Stimulated activated CD8-positive, alpha-beta memory T cell treated with anti-CD3 and anti-CD28 coated beads, Interleukin-15, amount 100 ng/mL, for 48 hours (primary cell): ENCODE results near the gene DSG3.

ENCODE experiments used
- DNase-seq, 2 donors: peaks; one replicate each; pipeline ENCODE4 v3.0.0-alpha.2; 2020; ENCODE audit warnings: low read depth in 2 of 2

The DSG3 gene

GRCh38 chr18:31447530-31448191, at the start of gene DSG3:
DSG3 (plus strand) TSS chr18:31447741; CDS start chr18:31447878, 137 bp downstream.
- DNase-seq: no peak

DNA sequence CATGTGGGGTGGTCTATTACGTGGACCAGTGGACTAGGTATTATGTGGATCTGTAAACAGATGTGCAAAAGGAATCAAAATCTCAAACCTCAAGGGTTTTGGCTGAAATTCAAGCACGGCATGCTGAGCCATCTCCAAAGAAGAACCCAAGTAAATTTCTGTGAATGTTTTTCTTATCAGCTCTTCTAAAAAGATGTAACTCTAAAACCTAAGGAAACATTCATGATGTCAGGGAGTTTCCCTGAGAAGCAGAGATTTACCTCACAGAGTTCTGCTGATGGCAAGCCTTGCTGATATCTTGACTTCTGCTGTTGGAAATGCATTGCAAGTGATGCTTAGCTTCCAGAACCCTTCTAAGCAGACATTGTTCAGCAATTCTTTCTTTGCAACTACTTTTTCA, 49.4 kb upstream of the DSG3 start:
- no peak for DNase-seq

- no peak for DNase-seq
Measured at GRCh38 chr18:31399306-31400032, 48.1 kb upstream of the DSG3 start.

DNA sequence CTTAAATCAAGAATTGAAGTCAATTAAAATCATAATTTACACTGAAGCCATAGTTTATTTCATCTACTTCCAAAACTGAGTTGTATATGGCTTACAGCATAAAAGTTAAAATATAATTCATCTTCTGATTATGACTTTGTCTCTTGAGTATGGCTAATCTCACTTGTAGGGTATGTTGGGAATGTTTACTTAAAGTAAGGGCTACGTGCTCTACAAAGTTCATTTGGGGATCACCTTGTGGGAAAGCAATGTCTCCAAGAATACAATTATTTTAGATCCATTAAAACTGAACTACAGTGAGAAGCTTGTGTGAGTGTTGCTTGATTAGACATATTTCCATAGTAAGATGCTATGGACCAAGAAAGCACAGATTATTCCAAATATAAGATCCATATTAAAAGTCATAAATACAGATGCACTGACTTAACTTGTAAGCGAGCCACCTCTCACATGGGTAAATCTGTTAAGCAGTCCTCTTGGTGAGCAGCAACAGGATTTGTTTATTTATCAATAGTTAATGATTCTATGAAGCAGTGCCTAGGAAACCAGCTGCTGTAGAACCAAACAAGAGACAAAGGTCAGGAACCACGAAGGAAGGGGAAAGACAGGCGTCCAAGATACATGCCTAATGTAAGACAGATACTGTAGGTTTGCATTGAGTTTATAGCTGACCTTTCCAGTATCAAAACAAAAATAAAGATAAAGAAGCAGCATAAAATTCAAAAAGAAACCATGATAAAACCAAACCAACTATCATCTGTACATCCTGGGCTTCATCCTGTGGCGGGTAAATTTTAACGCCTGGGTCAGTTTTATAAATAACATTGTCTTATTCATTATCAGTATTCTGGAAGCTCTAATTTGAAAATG, 46.1 kb upstream of the DSG3 start:
- no peak for DNase-seq

GRCh38 chr18:31402026-31402373, 45.5 kb upstream of the DSG3 start:
- DNase-seq: no peak

GRCh38 chr18:31403409-31403808, 44.1 kb upstream of the DSG3 start:
- no peak for DNase-seq

GRCh38 chr18:31407649-31408048, 39.9 kb upstream of the DSG3 start:
- DNase-seq: no peak

- no peak for DNase-seq
Measured at GRCh38 chr18:31409276-31409675, 38.3 kb upstream of the DSG3 start.

DNA sequence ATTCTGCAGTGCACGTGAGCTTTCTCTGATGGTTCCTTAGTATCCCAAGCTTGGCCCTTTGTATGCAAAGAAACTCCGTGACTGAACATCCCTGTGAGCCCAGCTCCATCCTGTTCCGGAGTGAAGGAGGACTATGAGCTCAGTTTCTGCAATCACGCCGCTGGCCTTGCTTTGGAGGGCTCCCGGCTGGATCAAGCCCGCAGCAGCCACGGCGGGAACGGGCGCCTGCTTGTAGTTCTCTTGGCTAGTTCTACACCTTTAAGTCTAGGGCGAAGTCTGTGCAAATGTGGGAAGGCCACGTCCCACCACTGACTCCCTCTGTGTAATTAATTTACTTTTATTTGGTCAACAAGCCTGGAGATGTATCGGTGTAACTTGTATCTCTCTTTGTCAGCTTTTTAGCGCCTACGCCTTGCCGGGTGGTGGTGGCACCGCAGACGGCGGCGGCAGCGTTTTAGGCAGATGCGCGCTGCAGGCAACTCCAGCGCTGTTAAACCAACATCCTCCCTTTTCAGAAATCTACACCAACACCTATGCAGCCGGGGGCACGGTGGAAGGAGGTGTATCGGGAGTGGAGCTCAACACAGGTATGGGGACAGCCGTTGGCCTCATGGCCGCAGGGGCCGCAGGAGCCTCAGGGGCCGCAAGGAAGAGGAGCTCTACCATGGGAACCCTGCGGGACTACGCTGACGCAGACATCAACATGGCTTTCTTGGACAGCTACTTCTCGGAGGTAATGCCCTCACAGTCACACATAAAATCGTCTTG, 36.6 kb upstream of the DSG3 start:
- DNase-seq: no peak

DNA sequence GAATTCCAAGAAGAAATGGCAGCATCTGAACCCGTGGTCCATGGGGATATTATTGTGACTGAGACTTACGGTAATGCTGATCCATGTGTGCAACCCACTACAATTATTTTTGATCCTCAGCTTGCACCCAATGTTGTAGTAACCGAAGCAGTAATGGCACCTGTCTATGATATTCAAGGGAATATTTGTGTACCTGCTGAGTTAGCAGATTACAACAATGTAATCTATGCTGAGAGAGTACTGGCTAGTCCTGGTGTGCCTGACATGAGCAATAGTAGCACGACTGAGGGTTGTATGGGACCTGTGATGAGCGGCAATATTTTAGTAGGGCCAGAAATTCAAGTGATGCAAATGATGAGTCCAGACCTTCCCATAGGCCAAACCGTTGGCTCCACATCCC, 34.4 kb upstream of the DSG3 start:
- DNase-seq: no peak

GRCh38 chr18:31417850-31418249, 29.7 kb upstream of the DSG3 start:
- no peak for DNase-seq

GRCh38 chr18:31419457-31419932, 28.0 kb upstream of the DSG3 start:
- no peak for DNase-seq

- no peak for DNase-seq
Measured at GRCh38 chr18:31420032-31420431, 27.5 kb upstream of the DSG3 start.

DNA sequence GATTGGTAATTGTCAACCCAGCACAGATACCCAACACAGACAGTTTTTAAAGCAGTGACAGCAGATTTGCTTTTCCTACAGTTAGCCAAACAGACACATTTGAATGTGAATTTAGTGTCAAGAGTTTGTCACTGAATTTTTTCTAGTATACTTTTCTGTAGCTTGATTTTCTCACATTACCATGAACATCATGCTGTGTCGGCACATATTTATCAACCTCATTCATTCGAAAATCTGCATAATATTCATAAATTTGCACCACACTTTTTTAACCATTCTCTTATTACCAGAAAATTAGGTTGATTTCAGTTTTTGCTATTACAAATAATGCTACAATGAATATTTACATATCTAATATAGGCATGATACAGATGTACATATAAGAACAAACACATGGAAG, 27.0 kb upstream of the DSG3 start:
- DNase-seq: no peak

DNA sequence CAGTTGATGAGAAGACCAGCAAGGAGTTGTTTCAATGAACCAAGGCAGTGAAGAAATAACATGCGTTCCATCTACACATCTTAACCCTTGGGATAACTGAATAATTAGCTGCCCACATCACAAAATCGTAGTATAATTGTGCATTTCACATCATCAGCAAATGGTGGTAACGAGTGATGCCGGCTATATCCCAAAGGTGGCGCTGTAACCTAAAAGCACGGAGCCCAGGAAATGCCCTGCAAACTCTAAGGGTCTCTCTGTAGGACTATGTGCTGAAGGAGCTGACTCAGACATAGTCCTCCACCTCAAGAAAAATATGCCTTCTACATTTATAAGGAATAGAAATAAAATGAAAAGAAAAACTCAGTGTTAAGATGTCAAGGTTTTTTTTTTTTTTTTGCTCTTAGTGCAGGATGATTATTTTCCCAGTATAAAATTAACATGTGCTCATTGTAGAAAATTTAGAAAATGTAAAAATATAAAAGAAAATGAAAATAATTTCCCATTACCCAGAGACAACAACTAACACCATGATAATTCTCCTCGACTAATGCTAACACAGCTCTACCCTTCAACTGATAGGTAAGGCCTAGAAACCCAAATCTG, 23.1 kb upstream of the DSG3 start:
- DNase-seq: no peak

DNA sequence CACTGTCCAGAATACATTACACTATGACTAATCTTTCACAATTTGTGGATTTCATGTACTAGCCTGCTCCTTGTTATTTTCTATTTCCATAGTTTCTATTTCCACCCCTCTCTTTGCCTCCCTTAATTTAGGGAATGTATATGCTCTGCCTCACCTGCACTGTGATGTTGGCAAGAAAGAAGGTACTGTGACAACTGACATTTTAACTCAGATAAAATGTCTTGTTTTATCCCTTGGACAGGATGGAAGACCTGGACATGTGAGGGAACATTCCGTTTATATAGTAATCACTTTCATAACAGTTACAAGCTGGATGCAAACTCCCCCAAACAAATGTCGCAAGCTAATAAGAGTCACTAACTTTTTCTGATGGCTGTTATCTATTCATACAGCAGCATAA, 21.5 kb upstream of the DSG3 start:
- DNase-seq: no peak

DNA sequence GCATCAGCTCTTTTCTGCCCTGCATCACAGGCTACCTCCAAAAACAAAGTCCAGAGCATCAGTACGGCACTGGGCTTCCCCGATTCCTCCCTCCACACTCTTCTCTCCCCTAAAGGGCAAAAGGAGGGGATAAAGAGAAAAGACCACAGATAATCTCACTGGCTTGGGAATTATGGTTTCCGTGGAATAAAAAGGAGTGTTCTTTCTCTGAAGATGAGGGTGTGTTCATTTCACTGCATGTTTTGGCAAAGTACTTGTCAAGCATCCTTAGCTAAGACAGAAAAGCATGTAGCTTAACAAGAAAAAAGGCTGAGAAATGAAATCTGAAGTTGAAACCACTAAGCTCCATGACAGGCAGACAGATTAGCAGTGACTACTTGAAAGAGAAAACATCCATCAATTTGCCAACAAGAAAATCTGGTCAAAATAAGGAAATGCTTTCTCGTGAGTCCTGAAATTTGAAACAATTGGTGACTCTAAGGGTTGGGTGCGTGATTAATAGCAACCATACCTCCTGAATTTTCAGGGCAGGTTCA, 20.6 kb upstream of the DSG3 start:
- DNase-seq: no peak

GRCh38 chr18:31428211-31428610, 19.3 kb upstream of the DSG3 start:
- DNase-seq: no peak

- DNase-seq: no peak
Measured at GRCh38 chr18:31429623-31430022, 17.9 kb upstream of the DSG3 start.

DNA sequence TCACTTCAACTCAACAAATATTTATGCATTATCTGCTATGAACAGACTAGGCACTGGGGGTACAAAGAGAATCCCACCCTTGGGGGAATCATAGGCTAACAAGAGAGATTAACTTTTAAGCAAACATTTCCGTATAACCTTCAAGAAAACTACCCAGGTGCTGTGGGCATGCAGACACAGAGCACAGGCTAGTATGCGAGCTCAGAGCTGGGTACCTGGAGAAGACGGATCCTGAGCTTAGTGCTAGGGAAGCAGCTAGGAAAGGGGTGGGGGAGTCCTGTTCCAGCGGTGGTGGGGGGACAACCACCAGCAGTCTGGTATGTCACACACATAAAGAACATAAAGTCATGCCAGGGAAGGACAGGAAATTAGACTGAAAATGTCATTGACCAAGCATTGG, 17.5 kb upstream of the DSG3 start:
- no peak for DNase-seq

DNA sequence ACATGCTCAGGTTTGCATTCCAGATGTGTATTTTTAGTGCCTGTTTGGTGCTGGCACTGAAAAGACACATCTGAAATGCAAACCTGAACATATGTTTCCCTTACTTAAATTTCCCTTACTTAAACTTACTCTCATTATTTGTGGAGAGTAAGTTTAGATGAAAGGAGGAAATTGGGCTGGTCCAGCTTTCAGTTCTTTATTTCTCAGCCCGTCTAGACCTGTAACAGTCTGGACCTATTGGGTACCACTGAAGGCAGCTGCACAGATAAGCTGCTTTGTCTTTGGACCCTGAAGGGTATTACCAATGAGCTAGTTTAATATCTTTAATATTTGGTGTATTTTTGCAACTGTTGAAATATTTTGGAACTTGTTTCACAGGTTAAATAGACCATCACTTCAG, 17.0 kb upstream of the DSG3 start:
- no peak for DNase-seq
